Colonic mucosa (tissue), 4 donors: ENCODE measurements around the gene COA3. TPM values are rescaled to one million over a fixed set of nuclear protein-coding genes. Genes with fewer than 3 reads are reported as not detected.

ENCODE experiments used
- DNase-seq: peaks from one replicate; pipeline ENCODE4 v3.0.0-alpha.2; 2020
- H3K27ac ChIP-seq: fragments of 200-600 bp; one replicate; pipeline ENCODE4 v1.8.0; 2021
- H3K27me3 ChIP-seq: fragments of 200-600 bp; one replicate; pipeline ENCODE4 v1.8.0; 2021
- H3K36me3 ChIP-seq: fragments of 200-600 bp; one replicate; pipeline ENCODE4 v1.8.0; 2021
- H3K4me1 ChIP-seq: fragments of 200-600 bp; one replicate; pipeline ENCODE4 v1.8.0; 2021; ENCODE audit warnings: mild to moderate bottlenecking
- H3K4me3 ChIP-seq: fragments of 200-600 bp; one replicate; pipeline ENCODE4 v1.8.0; 2021
- H3K9ac ChIP-seq, 2 donors: one replicate each; pipeline ENCODE4 v1.7.0; 2013; ENCODE audit warnings: control low read depth in 2 of 2, low read depth in 2 of 2, low read length in 2 of 2
- H3K9me3 ChIP-seq: fragments of 200-600 bp; one replicate; pipeline ENCODE4 v1.8.0; 2021
- CTCF ChIP-seq: fragments of 200-600 bp; IDR thresholded peaks from one replicate; pipeline ENCODE4 v1.8.0; 2022; ENCODE audit warnings: antibody characterized with exemption, mild to moderate bottlenecking
- intact Hi-C: fragments of 100-400 bp; cut with DNase I; formaldehyde crosslinking; loops from one replicate; pipeline ENCODE4 v1.14.1; 2022
- total RNA-seq, 2 donors: library from RNA; stranded (reverse); fragmentation: NEBNext Ultra II Directional in 1 of 2; extraction: Animal tissue kit (Norgen Biotek cat#: 25700) in 1 of 2; gene quantifications; one replicate each; pipeline ENCODE4 v1.2.1, GENCODE V29; 2021
- donor health status: healthy.
- donor health status: DM: no; HTN: no; CAD: no.
- donor health status: DM: no; HTN: no; CAD: no.

COA3 gene
- total RNA-seq, 2 donors from 2014 or later, result 167 to 219 TPM

GRCh38 chr17:42827472-42827871 is 29.0 kb upstream of the COA3 start:
- Histone ChIP-seq H3K27ac (no peak overlapping the region), H3K9ac (no peak overlapping the region), H3K27me3 (no peaks in the 10 kb centered on the region), H3K9me3 (no peaks in the 10 kb centered on the region), H3K36me3 (no peaks in the 10 kb centered on the region), H3K4me1 (peaks cover 16% of the 10 kb centered on the region), H3K4me3 (no peak overlapping the region)
- TF ChIP-seq CTCF, result no peak
- intact Hi-C loops, result no loop called here
- no peak for DNase-seq

GRCh38 chr17:42821176-42821575 is 22.7 kb upstream of the COA3 start:
- no peak overlapping the region for H3K4me3 ChIP-seq
- no peaks in the 10 kb centered on the region for H3K9me3 ChIP-seq
- H3K27ac ChIP-seq, result no peak overlapping the region
- peaks cover 11% of the 10 kb centered on the region for H3K4me1 ChIP-seq
- intact Hi-C loops, result loop anchor here (5.0 kb wide), 1 partner anchor 44 kb away; no protein-coding TSS in a partner anchor
- TF ChIP-seq CTCF, result no peak
- no peaks in the 10 kb centered on the region for H3K27me3 ChIP-seq
- no peak overlapping the region for H3K9ac ChIP-seq
- DNase-seq, result no peak
- peaks cover 10% of the 10 kb centered on the region for H3K36me3 ChIP-seq

GRCh38 chr17:42819939-42820535 is 21.5 kb upstream of the COA3 start:
- peak; percentile 55 for DNase-seq
- no peaks in the 10 kb centered on the region for H3K27me3 ChIP-seq

GRCh38 chr17:42818379-42818778 is 19.9 kb upstream of the COA3 start:
- Histone ChIP-seq H3K4me1 (peaks cover 10% of the 10 kb centered on the region), H3K4me3 (no peak overlapping the region), H3K9ac (no peak overlapping the region), H3K36me3 (peaks cover 10% of the 10 kb centered on the region), H3K27ac (no peak overlapping the region), H3K9me3 (no peaks in the 10 kb centered on the region), H3K27me3 (no peaks in the 10 kb centered on the region)
- no peak for TF ChIP-seq CTCF
- no peak for DNase-seq
- intact Hi-C loops, result no loop called here

More at GRCh38 chr17:42819939-42820535, 21.5 kb upstream of the COA3 start:
- peaks cover 10% of the 10 kb centered on the region for H3K36me3 ChIP-seq
- peak; percentile 50 for TF ChIP-seq CTCF
- H3K27ac ChIP-seq, result no peak overlapping the region
- intact Hi-C loops, result loop anchor here (5.0 kb wide), 1 partner anchor 43 kb away; no protein-coding TSS in a partner anchor
- no peaks in the 10 kb centered on the region for H3K9me3 ChIP-seq
- no peak overlapping the region for H3K9ac ChIP-seq
- peaks cover 11% of the 10 kb centered on the region for H3K4me1 ChIP-seq
- H3K4me3 ChIP-seq, result no peak overlapping the region

- H3K9ac ChIP-seq, result no peak overlapping the region
- TF ChIP-seq CTCF, result no peak
- DNase-seq, result no peak
- peaks cover 10% of the 10 kb centered on the region for H3K36me3 ChIP-seq
- no peak overlapping the region for H3K4me3 ChIP-seq
- no peak overlapping the region for H3K27ac ChIP-seq
- peaks cover 5% of the 10 kb centered on the region for H3K4me1 ChIP-seq
- no peaks in the 10 kb centered on the region for H3K9me3 ChIP-seq
- no peaks in the 10 kb centered on the region for H3K27me3 ChIP-seq
- intact Hi-C loops, result no loop called here
Measured at GRCh38 chr17:42817866-42818265, 19.4 kb upstream of the COA3 start.
